NCI-H1105 treated with DMSO at 0.1 percent for 48 hours (cell line): ENCODE measurements around the gene FAF1.
"Not testable (repeated sequence)": the region's sequence is repeated elsewhere in the genome, so short reads cannot be mapped to it uniquely, and the experiment has no call there.

Experiments used
- DNase-seq: peaks from one replicate; lab custom pipeline; 2025; lab: John Stamatoyannopoulos, UW

FAF1 gene

GRCh38 chr1:50959913-50960844 lies at the start of gene FAF1:
Gene FAF1 (minus strand): TSS chr1:50960267. CDS start chr1:50959811, 456 bp downstream.
- DNase-seq = peak; percentile 97

DNA sequence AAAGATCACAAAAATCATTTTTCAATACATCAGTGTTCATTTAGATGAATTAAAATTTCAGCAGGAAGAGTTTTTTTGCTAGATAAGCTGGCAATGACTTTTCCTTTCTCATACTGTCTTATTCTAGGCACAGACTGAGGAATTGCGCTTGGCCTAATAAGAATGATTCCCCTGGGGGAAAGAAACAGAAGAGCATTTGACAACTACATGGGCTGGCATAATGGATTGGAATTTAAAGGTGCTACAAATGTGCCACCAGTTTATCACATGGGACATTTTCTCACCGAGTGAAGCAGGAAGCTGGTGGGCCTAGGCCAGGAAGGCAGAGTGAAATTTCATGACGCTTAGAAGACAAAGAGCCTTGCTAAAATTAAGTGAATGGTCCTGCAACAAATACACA lies 49.3 kb upstream of the FAF1 start:
- DNase-seq = no peak

DNA sequence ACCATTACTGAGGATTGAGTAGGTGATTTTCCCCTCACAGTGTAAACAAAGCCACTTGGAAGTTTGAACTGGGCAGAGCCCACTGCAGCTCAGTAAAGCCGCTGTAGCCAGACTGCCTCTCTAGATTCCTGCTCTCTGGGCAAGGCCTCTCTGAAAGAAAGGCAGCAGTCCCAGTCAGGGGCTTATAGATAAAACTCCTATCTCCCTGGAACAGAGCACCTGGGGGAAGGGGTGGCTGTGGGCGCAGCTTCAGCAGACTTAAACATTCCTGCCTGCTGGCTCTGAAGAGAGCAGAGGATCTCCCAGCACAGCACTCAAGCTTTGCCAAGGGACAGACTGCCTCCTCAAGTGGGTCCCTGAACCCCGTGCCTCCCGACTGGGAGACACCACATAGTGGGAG lies 45.5 kb upstream of the FAF1 start:
- not testable (repeated sequence) for DNase-seq

DNA sequence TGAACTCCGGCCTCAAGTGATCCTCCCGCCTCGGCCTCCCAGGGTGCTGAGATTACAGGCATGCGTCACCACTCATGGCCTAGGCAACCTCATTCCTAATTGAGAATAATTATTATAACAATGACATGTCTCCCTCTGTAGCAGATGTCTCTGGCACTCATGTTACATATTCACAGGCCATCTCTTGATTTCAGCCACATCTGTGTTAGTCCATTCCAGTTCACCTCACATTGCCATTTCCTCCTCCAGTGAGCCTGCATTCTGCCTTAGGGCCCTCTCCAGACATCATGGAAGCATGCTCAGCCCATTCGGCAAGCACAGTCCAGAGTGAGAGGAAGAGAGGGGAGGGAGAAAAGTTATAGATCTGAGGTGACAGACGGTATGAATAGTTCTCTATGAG lies 42.4 kb upstream of the FAF1 start:
- DNase-seq = no peak

GRCh38 chr1:51000651-51001050 lies 40.6 kb upstream of the FAF1 start:
- DNase-seq = no peak

DNA sequence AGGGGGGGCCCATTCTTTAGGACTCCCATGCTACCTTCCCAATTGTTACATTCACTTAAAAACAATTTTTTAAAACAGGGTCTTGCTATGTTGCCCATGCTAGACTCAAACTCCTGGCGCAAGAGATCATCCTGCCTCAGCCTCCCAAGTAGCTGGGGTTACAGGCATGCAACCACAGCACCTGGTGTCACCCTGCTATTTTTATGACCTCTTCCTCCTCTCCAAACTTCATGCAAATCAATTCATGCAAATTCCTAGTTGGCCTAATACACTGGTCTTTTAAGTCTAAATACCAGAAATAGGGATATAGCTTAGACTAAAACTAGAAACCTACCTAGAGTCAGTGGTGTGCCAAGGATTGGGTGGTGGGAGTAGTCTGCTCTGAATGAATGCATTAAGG lies 40.1 kb upstream of the FAF1 start:
- no peak for DNase-seq

- not testable (repeated sequence) for DNase-seq
Measured at GRCh38 chr1:50999375-50999774, 39.3 kb upstream of the FAF1 start.

- no peak for DNase-seq
Measured at GRCh38 chr1:50996083-50996482, 36.0 kb upstream of the FAF1 start.

- no peak for DNase-seq
Measured at GRCh38 chr1:50995651-50996050, 35.6 kb upstream of the FAF1 start.

DNA sequence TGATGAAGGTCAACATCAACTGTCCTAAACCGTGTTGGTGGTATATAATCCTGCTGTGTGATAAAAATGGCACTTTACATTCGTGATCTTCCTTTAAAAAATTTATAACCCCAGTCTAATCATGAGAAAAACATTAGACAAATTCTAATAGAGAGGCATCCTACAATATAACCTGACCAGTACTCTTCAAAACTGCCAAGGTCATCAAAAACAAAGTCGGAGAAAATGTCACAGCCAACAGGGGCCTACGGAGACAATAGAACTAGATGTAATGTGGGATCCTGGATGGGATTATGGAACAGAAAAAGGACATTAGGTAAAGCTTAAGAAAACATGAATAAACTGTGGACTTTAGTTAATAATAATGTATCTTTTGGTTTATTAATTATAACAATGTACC lies 34.9 kb upstream of the FAF1 start:
- no peak for DNase-seq

DNA sequence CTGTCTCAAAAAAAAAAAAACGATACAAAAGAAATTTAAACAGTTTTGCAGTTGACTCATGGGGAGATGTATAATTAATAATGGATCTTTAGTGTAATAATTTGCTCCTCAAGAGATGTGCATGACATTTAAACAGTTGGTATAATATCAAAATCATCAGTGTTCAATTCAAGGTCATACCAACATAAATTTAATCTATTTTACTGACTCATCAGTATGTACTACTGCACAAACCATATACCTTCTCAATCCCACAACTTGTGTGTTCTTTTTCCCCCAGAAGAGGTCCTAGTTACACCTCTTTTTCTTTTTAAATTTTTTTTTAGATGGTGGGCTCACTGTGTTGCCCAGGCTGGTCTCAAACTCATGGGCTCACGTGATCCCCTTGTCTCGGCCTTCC lies 33.6 kb upstream of the FAF1 start:
- no peak for DNase-seq

DNA sequence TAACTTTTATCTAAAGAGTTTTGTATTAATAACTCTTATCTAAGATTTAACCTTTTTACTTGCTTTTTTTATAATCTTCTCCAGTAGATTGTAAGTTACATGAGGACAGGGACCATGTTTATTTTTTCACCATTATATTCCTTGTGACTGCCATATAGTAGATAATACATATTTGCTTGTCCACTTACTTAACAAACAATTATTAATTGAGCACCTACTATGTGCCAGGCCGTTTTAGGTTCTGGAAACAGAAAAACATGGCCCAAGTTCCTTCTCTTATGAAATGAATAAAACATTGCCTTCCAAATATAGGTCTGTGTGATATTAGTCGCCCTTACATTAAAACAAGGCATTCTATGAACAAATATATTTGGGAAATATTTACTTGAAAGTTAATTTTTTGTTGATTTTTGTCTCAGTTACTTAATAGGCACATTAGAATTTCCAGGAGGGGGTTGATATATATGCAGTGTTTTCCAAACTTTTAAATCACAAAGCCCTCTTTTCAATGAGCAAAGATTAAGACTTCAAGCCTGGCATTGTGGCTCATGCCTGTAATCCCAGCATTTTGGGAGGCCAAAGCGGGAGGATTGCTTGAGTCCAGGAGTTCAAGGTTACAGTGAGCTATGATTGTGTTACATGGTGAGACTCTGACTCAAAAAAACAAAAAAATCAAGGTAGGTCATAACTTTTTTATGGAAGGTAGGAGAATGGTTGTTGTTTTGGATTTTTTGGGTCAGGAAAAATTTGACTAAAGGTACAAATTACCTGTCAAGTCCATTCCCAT lies 32.7 kb upstream of the FAF1 start:
- no peak for DNase-seq

GRCh38 chr1:50989694-50990093 lies 29.6 kb upstream of the FAF1 start:
- DNase-seq = no peak

DNA sequence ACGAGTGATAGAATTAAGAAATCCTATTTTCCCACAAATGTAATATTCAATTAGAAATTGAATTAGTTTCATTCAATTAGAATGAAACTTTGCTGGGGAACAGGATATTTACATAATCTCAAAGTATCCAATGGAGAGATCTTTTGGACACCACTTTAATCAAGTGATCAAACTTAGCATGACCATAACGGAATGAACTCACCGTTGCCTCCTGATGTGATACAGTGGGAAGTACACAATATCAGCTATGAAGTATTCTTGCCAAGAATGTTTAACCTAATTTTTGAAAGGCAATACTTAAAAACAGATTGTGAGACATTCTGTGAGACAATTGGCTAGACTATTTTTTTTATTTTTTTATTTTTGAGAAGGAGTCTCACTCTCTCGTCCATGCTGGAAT lies 26.6 kb upstream of the FAF1 start:
- DNase-seq = no peak

- DNase-seq = peak; percentile 30
Measured at GRCh38 chr1:50985094-50985493, 25.0 kb upstream of the FAF1 start.

DNA sequence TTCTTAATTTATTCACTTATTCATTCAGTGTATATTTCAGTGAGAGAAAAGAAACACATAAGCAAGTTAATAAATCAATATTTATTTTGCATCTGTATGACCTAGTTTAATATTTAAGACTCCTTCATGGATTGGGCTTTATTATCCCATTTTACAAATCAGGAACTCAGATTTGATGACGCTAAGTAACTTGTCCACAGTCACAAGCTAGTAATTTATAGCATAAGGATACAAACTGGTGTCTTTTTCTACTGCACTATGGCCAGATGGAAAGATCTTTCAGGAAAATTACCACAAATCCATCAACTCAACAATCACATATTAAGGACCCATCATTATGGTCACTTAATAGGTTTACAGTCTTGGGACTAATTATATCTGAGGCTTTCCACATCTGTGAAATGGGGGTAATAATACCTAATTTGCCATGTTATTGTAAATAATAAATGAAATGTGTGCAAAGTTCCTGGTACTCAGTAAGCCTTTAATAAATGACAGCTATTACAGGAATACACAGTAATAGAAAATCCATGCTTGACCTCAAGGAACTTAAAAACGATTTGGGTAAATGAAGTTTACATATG lies 23.2 kb upstream of the FAF1 start:
- DNase-seq = peak; percentile 75

DNA sequence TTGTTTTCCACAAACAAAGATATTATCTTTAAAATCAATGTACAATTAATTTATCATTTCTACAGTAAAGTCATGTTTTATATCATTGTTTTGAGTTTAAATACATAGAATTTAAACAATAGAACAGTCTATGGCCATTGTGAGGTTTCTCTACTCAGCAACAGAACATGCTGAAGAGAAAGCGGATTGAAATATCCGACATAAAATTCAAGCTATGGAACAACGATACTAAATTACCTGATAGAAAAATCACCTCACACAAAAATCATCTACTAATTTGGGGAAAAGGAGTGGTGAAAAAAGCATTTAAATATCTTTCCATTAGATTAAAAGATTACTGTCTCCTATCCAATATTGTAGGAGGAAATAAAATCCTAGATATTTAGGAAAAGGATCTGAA lies 22.5 kb upstream of the FAF1 start:
- peak; percentile 54 for DNase-seq

GRCh38 chr1:50981741-50982140 lies 21.7 kb upstream of the FAF1 start:
- DNase-seq = peak; percentile 80

GRCh38 chr1:50980505-50980904 lies 20.4 kb upstream of the FAF1 start:
- peak; percentile 49 for DNase-seq

- DNase-seq = peak; percentile 64
Measured at GRCh38 chr1:50979937-50980336, 19.9 kb upstream of the FAF1 start.

DNA sequence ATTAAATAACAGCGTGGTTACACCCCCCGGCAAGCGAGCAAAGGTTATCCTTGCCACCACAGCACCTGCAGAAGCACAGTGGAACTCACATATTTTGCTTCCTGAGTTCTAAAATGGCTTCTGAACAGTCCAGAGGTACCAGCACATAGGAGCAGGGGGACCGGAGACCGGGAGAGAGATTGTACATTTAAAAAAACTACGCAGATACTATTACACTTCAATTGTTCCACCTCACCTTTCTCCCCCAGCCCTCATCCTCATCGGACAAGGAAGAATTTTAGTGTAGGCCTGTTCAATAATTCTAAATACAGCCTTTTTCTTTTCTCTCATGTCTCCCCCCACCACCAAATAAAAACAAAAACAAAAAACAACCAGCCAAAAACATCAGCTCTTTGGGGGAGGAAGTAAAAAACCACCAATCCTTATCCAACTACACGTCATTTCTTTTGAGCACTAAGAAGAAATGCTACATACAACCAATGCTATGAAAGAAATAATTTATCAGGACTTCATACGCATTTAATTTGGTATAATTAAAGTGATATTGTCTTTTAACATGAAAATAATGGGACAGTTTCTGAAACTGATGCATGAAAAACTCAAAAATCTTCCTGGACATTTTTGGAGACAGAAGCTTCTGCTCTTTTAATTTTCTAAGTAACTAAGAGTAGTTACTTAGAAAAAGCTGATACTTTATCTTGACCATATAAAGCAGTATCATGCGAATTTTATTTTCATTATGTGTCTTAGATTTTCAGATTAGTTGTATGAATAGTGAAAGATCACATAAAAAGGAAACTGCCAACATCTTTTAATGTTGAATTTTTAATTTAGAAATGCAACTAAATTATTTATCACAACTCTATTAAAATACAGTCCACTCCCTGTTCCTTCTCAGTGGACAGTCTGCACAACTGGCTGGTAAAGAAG lies 19.1 kb upstream of the FAF1 start:
- peak; percentile 79 for DNase-seq
